Measurements from ENCODE around the gene FRAT2. TPM values are rescaled to one million over a fixed set of nuclear protein-coding genes. Genes with fewer than 3 reads are reported as not detected.

Gene FRAT2
- total and polyA plus RNA-seq, 2 of the 13 experiments (the other 11 are each of a cell fraction or from before 2014, with no cell fraction given): 7.2 to 14.1 TPM

- TF ChIP-seq BCL3 (CRISPR knock-in tag; IDR thresholded peaks at IDR 0.05): peak; percentile 41; the same call in 1 of the 2 replicates
- no peak for TF ChIP-seq NR2F1 (CRISPR knock-in tag; IDR thresholded peaks at IDR 0.05)
- no peak for TF ChIP-seq LBX2 (CRISPR knock-in tag; IDR thresholded peaks at IDR 0.05; ENCODE audit: borderline replicate concordance)
- peak; percentile 51; the same call in 1 of the 2 replicates for TF ChIP-seq KAT8 (CRISPR knock-in tag; IDR thresholded peaks at IDR 0.05)
- no peak for TF ChIP-seq ZNF850 (CRISPR knock-in tag; conservative IDR thresholded peaks at IDR 0.05)
- TF ChIP-seq GABPB1 (CRISPR knock-in tag; IDR thresholded peaks at IDR 0.05): peak; percentile 70
- TF ChIP-seq GPN1 (CRISPR knock-in tag; IDR thresholded peaks at IDR 0.05; ENCODE audit: borderline replicate concordance): no peak
- peak; percentile 48; the same call in 1 of the 2 replicates for TF ChIP-seq ZSCAN25 (CRISPR knock-in tag; IDR thresholded peaks at IDR 0.05)
- no peak for TF ChIP-seq TFE3 (CRISPR knock-in tag; IDR thresholded peaks at IDR 0.05)
- TF ChIP-seq HES4 (CRISPR knock-in tag; IDR thresholded peaks at IDR 0.05; ENCODE audit: borderline replicate concordance): no peak
- peak; percentile 77; the same call in 1 of the 2 replicates for TF ChIP-seq ZNF710 (CRISPR knock-in tag; IDR thresholded peaks at IDR 0.05; ENCODE audit: borderline replicate concordance)
- peak; percentile 62; the same call in 1 of the 2 replicates for TF ChIP-seq SNAI1 (CRISPR knock-in tag; IDR thresholded peaks at IDR 0.05; ENCODE audit: borderline replicate concordance)
- TF ChIP-seq ZNF225 (CRISPR knock-in tag; IDR thresholded peaks at IDR 0.05): peak; percentile 63; the same call in 1 of the 2 replicates
- TF ChIP-seq NR3C1 (CRISPR knock-in tag; IDR thresholded peaks at IDR 0.05): no peak
- TF ChIP-seq CBX1 (IDR thresholded peaks at IDR 0.05; ENCODE audit: low read depth): no peak
- TF ChIP-seq ETV6 (CRISPR knock-in tag; conservative IDR thresholded peaks at IDR 0.05): no peak
- peak; percentile 74 for TF ChIP-seq FOXP4 (CRISPR knock-in tag; IDR thresholded peaks at IDR 0.05)
- no peak for TF ChIP-seq ZNF230 (CRISPR knock-in tag; IDR thresholded peaks at IDR 0.05)
- TF ChIP-seq MBNL3 (CRISPR knock-in tag; conservative IDR thresholded peaks at IDR 0.05): no peak
- no peak for TF ChIP-seq ZGPAT (CRISPR knock-in tag; IDR thresholded peaks at IDR 0.05)
These were observed 15.5 kb downstream of the FRAT2 start, which contains the start of gene FRAT1 (continued) for GRCh38 chr10:97318772-97319651.
